MG63 (cell line): Measurements from ENCODE around the gene SALL4. TPM values are rescaled to one million over a fixed set of nuclear protein-coding genes. Genes with fewer than 3 reads are reported as not detected.

Experiments used
- DNase-seq: peaks from one replicate; pipeline ENCODE4 v3.0.0-alpha.2; 2020
- H3K27me3 ChIP-seq: fragments of 250-450 bp; sonication (Bioruptor Pico); 2 replicates; pipeline ENCODE4 v1.5.1; 2020; ENCODE audit warnings: mild to moderate bottlenecking, moderate library complexity
- H3K36me3 ChIP-seq: fragments of 250-450 bp; sonication (Bioruptor Pico); 2 replicates; pipeline ENCODE4 v1.5.1; 2020; ENCODE audit warnings: mild to moderate bottlenecking, moderate library complexity
- H3K4me3 ChIP-seq: fragments of 250-450 bp; sonication (Bioruptor Pico); 2 replicates; pipeline ENCODE4 v1.5.1; 2020; ENCODE audit warnings: mild to moderate bottlenecking, moderate library complexity
- H3K9me3 ChIP-seq: fragments of 250-450 bp; sonication (Bioruptor Pico); 2 replicates; pipeline ENCODE4 v1.5.1; 2020; ENCODE audit warnings: mild to moderate bottlenecking, moderate library complexity
- total RNA-seq: library from RNA; depleted of rRNA; stranded (reverse); fragments of >200 nt; shearing (Covaris generic); gene quantifications from 2 replicates; pipeline ENCODE4 v1.2.3, GENCODE V29; 2014; ENCODE audit warnings: low replicate concordance; rRNA removed

The SALL4 gene
- total RNA-seq, 1 experiment from 2014 or later, result not detected

DNA sequence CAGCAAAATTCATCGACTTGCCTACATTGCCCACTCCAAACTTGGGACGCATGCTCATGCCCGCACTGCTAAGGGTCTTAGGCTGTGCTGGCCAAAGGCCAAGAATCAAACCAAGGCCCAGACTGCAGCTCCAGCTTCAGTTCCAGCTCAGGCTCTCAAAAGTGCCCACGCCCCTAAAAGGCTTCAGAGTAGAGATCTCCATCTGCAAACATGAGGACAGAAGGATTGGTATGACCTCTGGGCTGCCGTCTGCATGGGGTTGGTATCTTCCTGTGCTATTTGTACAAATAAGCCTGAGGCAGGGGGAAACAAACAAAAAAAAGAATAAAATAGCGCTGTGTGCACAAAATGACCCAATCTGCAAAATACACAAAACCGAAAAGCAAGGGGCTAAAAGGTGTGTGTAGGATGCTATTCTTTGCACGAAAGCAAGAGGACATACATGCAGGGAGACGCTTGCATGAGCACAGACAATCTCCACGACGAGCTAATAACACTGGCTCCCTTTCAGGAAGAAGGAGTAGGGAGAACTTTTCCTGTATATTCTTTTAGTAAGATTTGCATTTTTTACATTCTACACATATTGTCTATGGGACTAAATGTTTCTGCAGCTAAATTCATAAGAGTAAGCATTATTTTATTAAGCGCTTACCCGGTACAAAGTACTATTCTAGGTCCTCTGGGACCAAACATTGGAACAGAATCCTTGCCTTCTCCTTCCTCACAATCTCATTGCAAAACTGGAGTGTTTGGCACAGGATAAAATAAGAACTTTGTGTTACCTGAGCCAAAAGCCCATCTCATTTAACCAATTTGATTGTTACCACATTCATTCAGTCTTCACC is 67.2 kb downstream of the SALL4 start:
- no peaks in the 10 kb centered on the region for H3K9me3 ChIP-seq

DNA sequence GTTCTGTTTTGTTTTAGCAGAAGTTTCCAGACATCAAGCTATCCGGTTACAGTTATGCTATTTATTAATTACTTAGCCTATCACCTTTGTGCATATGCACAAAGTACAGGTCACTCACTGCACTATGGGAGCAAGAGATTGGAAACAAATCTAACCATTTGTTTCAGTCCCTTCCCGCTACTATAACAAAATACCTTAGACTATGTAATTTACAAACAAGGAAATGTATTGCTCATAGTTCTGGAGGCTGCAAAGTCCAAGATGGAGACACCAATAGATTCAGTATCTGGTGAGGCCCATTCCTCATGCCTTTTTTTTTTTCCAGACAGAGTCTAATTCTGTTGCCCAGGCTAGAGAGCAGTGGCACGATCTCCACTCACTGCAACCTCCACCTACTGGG is 69.3 kb downstream of the SALL4 start:
- no peaks in the 10 kb centered on the region; the same call in 1 of the 2 replicates for H3K36me3 ChIP-seq
- no peaks in the 10 kb centered on the region for H3K9me3 ChIP-seq
- no peak overlapping the region for H3K4me3 ChIP-seq
- H3K27me3 ChIP-seq, result no peaks in the 10 kb centered on the region
- no peak for DNase-seq

More for the DNA sequence above, 67.2 kb downstream of the SALL4 start:
- Histone ChIP-seq H3K4me3 (no peak overlapping the region), H3K27me3 (no peaks in the 10 kb centered on the region), H3K36me3 (no peaks in the 10 kb centered on the region; the same call in 1 of the 2 replicates)
- DNase-seq, result no peak

Other genes starting within 250 kb of the SALL4 start
- 9.6 and 11.1 TPM in 2 replicates for gene ATP9A, start 34.1 kb downstream of the SALL4 start, total RNA-seq